Measurements from ENCODE around the gene ELP5. TPM values are rescaled to one million over a fixed set of nuclear protein-coding genes. Genes with fewer than 3 reads are reported as not detected.

Gene ELP5
- total RNA-seq, 1 donor from 2014 or later: 36.9 TPM

DNA sequence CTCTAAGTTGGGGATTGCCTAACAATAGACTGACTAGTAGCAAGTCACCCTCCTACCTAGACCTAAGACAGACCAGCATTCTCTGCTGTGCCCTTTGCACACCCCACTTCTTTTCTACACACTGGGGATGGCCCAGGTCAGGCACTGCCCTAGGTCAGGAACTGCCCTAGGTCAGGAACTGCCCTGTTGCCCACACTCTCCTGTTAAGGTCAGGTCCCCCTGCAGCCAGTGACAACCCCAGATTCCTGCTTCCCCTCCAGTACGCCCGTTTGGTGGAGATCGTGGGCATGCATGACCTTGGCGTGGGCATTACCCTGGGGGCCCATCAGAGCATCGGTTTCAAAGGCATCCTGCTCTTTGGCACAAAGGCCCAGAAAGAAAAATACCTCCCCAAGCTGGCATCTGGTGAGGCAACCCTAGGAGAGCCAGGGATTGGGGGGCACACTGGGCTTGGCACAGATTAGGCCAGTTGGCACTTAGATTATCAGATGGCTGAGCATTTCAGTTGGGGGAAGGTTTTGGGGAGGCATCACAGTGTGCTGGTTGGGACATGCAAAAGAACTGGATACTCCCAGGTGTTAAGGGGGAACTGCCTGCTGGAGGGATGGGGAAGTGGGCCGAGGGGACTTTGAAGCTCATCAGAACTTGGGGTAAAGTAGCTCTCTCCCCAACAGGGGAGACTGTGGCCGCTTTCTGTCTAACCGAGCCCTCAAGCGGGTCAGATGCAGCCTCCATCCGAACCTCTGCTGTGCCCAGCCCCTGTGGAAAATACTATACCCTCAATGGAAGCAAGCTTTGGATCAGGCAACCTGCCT, 30.5 kb upstream of the ELP5 start:
- H3K27ac Mint-ChIP-seq (ENCODE audit: unreplicated experiment): peak overlapping the region; percentile 36
- H3K9me3 Mint-ChIP-seq (ENCODE audit: unreplicated experiment): no peaks in the 10 kb centered on the region
- DNase-seq (ENCODE audit: low spot score): no peak
- TF ChIP-seq, protein P1, sequence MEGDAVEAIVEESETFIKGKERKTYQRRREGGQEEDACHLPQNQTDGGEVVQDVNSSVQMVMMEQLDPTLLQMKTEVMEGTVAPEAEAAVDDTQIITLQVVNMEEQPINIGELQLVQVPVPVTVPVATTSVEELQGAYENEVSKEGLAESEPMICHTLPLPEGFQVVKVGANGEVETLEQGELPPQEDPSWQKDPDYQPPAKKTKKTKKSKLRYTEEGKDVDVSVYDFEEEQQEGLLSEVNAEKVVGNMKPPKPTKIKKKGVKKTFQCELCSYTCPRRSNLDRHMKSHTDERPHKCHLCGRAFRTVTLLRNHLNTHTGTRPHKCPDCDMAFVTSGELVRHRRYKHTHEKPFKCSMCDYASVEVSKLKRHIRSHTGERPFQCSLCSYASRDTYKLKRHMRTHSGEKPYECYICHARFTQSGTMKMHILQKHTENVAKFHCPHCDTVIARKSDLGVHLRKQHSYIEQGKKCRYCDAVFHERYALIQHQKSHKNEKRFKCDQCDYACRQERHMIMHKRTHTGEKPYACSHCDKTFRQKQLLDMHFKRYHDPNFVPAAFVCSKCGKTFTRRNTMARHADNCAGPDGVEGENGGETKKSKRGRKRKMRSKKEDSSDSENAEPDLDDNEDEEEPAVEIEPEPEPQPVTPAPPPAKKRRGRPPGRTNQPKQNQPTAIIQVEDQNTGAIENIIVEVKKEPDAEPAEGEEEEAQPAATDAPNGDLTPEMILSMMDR (IDR thresholded peaks at IDR 0.05; ENCODE audit: unreplicated experiment): no peak
- H3K4me3 Mint-ChIP-seq (ENCODE audit: unreplicated experiment): peak overlapping the region; percentile 95
- H3K4me1 Mint-ChIP-seq (ENCODE audit: unreplicated experiment): peaks cover 36% of the 10 kb centered on the region
- peaks cover 21% of the 10 kb centered on the region for H3K36me3 Mint-ChIP-seq (ENCODE audit: low read depth, unreplicated experiment)
- peaks cover 37% of the 10 kb centered on the region for H3K27me3 Mint-ChIP-seq (ENCODE audit: unreplicated experiment)

DNA sequence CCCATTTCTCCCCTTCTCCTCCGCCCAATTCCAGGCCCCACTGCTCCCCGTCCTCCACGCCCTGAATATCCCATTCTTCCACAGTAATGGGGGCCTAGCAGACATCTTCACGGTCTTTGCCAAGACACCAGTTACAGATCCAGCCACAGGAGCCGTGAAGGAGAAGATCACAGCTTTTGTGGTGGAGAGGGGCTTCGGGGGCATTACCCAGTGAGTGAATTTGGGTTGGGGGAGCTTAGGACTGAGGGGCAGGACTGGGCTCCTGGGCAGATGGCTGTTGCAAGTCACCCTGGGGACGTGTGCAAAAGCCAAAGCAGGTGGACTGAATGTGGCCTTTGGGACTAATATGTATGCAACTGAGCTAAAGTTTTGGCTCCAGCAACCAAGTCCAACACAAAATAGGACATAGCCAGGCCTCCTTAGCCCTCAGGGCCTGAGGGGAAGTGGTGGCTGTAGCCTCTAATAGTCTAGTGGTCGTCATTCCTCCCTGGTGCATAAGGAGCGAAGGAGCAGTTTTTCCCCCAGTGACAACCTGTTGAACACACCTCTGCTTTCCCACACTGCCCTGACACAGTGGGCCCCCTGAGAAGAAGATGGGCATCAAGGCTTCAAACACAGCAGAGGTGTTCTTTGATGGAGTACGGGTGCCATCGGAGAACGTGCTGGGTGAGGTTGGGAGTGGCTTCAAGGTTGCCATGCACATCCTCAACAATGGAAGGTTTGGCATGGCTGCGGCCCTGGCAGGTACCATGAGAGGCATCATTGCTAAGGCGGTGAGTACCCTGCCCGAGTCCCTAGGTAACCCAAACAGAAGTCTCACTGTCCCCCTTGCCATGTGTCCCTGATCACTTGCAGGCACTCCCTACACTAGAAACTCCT, 29.7 kb upstream of the ELP5 start:
- peak overlapping the region; percentile 95 for H3K4me3 Mint-ChIP-seq (ENCODE audit: unreplicated experiment)
- peaks cover 21% of the 10 kb centered on the region for H3K36me3 Mint-ChIP-seq (ENCODE audit: low read depth, unreplicated experiment)
- TF ChIP-seq, protein P1 (IDR thresholded peaks at IDR 0.05; ENCODE audit: unreplicated experiment): no peak
- H3K4me1 Mint-ChIP-seq (ENCODE audit: unreplicated experiment): peaks cover 32% of the 10 kb centered on the region
- peaks cover 37% of the 10 kb centered on the region for H3K27me3 Mint-ChIP-seq (ENCODE audit: unreplicated experiment)
- peak overlapping the region; percentile 36 for H3K27ac Mint-ChIP-seq (ENCODE audit: unreplicated experiment)
- no peaks in the 10 kb centered on the region for H3K9me3 Mint-ChIP-seq (ENCODE audit: unreplicated experiment)
- no peak for DNase-seq (ENCODE audit: low spot score)

DNA sequence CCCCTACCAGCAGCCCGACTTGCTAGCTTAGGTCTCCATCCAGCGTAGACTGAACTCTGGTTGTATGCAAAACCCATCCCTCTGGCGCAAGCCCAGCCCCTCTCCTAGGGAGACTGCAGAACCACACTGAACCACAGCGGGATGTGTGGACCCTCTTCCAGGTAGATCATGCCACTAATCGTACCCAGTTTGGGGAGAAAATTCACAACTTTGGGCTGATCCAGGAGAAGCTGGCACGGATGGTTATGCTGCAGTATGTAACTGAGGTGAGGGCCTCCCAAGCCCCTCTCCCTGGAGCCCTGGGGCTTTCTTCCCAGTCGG, 29.1 kb upstream of the ELP5 start:
- no peak for DNase-seq (ENCODE audit: low spot score)
- Mint-ChIP-seq H3K4me1 (ENCODE audit: unreplicated experiment) (peaks cover 27% of the 10 kb centered on the region), H3K27ac (ENCODE audit: unreplicated experiment) (no peak overlapping the region), H3K4me3 (ENCODE audit: unreplicated experiment) (no peak overlapping the region), H3K27me3 (ENCODE audit: unreplicated experiment) (peaks cover 37% of the 10 kb centered on the region), H3K9me3 (ENCODE audit: unreplicated experiment) (no peaks in the 10 kb centered on the region), H3K36me3 (ENCODE audit: low read depth, unreplicated experiment) (peaks cover 24% of the 10 kb centered on the region)
- TF ChIP-seq, protein P1 (IDR thresholded peaks at IDR 0.05; ENCODE audit: unreplicated experiment): no peak

DNA sequence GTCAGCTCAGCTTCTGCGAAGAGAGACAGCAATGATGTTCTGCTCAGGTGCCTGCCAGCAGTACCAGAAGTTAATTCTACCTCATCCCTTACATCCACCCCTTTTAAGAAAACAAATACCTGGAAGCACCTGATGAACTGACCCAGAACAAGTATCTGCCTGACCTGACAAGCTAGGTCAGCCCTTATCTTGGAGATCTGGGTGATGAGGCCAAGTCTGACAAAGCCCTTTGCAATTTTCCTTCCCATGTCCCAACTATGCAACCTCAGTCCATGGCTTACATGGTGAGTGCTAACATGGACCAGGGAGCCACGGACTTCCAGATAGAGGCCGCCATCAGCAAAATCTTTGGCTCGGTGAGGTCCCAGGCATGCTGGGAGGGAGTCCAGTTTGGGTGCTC, 28.6 kb upstream of the ELP5 start:
- H3K27ac Mint-ChIP-seq (ENCODE audit: unreplicated experiment): no peak overlapping the region
- peak overlapping the region; percentile 73 for H3K4me3 Mint-ChIP-seq (ENCODE audit: unreplicated experiment)
- TF ChIP-seq, protein P1 (IDR thresholded peaks at IDR 0.05; ENCODE audit: unreplicated experiment): no peak

More for the DNA sequence above, 28.6 kb upstream of the ELP5 start:
- Mint-ChIP-seq H3K36me3 (ENCODE audit: low read depth, unreplicated experiment) (peaks cover 28% of the 10 kb centered on the region), H3K4me1 (ENCODE audit: unreplicated experiment) (peaks cover 23% of the 10 kb centered on the region), H3K9me3 (ENCODE audit: unreplicated experiment) (no peaks in the 10 kb centered on the region), H3K27me3 (ENCODE audit: unreplicated experiment) (peaks cover 35% of the 10 kb centered on the region)
- DNase-seq (ENCODE audit: low spot score): no peak
